ENCODE measurements around the gene FRAT1.

DNA sequence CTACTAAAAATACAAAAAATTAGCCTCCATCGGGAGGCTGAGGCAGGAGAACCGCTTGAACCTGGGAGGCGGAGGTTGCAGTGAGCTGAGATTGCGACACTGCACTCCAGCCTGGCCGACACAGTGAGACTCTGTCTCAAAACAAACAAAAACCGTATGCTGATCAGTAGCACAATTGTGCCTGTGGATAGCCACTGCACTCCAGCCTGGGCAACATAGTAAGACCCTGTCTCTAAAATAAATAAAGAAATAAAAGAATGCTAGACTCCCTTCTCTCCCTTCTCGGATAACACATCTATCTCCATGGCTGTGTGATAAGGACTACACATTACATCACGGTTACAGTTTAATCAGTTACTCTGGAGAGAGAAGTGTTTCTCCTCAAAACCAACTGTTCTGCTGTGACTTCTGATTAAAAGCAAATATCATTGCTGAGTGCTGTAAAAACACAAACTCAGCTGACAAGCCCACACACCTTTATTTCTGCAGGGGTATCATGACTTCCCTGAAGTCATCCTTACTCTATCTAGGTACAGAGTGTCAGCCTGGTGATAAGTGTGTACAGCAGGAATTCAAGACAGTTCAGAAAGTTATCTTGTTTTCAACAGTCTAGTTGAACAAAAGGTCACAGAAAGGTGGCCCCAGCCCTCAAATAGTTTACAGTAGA, 21.4 kb upstream of the FRAT1 start:
- TF ChIP-seq CTCF (conservative IDR thresholded peaks at IDR 0.05 in 1 of 2, IDR thresholded peaks at IDR 0.05 in 1 of 2; ENCODE audit: extremely low read depth in 1 of 2, insufficient read depth in 1 of 2, low read depth in 1 of 2, low read length in 2 of 2) (no peak), EZH2 (IDR thresholded peaks at IDR 0.05; ENCODE audit: borderline replicate concordance, low read length) (no peak)

All from mammary epithelial cell (primary cell).